Measurements from ENCODE around the gene CASP9.
A peak's percentile ranks its signal among the peaks of the same experiment; 100 is the strongest.
"Not testable (repeated sequence)": the region's sequence is repeated elsewhere in the genome, so short reads cannot be mapped to it uniquely, and the experiment has no call there.

The CASP9 gene

DNA sequence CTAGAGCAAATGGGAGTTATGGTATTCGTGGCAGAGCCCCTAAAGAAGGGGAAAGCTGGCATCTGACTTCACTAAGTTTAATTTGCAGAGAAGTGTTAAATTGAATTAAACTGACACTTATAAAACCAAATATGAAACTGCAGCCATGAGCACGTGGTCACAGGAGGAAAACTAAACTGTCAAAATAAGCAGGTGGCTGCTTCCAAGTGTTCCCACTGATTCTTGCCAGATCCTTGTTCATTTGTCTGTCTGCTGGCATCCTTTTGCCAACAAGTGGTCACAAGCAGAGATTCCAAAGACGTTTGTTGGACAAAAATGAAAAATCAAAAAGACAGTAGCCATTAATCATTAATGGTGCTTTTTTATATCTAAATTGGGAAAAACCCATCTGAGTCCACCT lies 54.7 kb downstream of the CASP9 start:
- no peak for DNase-seq (ENCODE audit: low spot score)

DNA sequence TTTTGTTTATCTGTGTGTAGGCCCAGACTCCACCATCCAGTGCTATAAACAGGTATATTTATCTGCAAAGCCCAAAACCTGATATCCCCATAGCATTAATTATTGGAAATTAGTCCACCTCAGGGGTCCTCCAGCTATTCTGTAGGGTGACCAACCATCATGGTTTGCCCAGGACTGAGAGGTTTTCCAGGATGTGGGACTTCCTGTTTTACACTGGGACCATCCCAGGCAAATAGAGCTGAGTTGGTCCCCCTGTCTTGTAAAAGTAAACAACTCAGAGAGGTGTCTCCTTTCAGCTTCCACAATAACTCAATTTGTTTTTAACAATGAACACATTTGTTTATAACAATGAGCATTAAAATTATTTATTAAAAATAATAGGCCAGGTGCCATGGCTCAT lies 55.9 kb downstream of the CASP9 start:
- no peak for DNase-seq (ENCODE audit: low spot score)

DNA sequence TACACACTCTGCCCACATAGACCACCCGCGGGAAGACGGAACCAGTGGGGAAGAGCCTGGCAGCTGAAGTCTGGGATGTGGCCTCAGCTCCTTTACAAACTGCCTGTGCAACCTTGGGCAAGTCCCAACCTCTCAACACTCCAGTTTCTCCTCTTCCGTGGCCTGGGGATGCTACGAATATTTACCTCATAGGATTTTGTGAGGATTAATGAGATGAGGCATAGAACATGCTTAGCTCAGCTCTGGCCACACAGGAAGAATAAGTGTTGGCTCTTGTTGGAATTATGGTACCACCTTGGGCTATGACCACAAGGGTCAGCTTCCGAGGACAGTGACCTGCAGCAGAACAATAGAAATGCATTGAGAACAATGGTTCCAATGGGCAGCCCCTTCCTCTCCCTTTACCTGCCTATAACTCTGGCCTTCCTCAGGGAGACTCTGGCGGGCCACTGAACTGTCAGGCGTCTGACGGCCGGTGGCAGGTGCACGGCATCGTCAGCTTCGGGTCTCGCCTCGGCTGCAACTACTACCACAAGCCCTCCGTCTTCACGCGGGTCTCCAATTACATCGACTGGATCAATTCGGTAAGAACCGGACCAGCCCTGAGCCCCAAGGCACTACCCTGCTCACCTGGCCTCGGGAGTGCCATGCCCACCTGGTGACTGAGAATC lies 56.9 kb downstream of the CASP9 start:
- DNase-seq (ENCODE audit: low spot score): not testable (repeated sequence)

DNA sequence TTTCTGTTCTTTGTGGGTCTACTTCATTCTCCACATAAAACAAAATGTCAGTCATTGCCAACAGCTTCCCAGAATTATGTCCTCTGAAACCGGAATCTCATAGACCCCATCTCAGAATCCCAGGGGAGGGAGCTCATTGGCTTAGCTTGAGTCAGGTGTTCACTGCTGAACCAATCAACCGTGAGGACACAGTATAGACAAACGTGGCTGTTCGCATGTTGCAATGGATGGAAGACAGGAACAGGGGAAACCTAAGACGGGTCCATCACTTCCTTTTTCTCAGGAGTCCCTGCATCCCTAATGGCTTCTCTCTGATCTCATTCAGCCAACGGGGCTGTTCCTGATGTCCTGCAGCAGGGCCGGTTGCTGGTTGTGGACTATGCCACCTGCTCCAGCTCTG lies 58.3 kb downstream of the CASP9 start:
- DNase-seq (ENCODE audit: low spot score): no peak

DNA sequence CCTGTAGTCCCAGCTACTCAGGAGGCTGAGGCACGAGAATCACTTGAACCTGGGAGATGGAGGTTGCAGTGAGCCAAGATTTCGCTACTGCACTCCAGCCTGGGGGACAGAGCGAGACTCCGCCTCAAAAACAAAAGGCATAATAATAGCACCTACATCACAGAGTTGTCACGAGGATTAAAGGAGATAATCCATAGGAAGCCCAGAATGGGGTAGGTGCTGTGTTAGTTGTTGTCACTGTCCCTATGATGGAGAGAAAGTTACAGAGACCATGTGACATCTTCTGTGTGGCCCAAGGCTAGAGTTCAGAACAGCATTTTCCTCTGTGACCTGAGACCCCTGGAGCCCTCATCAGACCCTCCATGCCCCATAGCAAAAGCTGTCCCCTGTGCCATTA lies 60.1 kb downstream of the CASP9 start:
- DNase-seq (ENCODE audit: low spot score): not testable (repeated sequence)

DNA sequence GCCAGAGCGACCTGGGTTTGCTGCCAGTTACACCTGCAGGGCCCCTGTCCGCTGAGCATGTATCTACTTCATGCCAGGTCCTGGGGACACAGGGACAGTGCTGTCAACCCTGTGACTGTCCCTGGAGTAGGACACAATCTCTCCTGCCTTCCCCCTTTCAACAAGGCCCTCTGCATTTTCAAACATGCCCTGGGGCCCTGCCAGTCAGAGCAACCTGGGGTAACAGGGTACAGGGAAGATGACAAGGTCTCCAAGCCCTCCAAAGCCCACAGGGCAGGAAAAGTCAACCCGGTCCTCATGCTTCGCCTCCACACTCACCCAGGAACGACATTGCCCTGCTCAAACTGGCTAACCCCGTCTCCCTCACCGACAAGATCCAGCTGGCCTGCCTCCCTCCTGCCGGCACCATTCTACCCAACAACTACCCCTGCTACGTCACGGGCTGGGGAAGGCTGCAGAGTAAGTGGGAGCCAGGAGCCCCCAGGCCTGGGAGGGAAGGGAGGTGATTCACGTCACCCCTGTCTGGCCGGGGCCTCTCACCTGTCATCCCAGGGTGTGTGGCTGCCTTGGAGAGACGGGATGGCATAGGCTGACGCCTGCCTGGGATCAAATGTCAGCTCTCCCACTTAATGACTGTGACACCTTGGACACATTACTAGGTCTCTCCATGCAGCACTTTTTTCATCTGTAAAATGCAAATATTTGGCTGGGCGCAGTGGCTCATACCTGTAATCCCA lies 60.8 kb downstream of the CASP9 start:
- not testable (repeated sequence) for DNase-seq (ENCODE audit: low spot score)

DNA sequence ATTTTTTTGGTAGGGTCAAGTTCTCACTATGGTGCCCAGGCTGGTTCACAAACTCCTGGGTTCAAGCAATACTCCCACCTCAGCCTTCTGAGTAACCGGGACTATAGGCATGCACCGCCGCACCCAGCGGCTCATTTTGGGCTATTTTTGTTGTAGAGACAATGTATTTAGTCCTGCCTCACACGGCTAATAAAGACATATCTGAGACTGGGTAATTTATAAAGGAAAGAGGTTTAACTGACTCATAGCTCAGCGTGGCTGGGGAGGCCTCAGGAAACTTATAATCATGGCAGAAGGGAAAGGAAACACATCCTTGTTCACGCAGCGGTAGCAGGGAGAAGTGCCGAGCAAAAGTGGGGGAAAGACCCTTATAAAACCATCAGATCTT lies 63.3 kb downstream of the CASP9 start:
- peak; percentile 32 for DNase-seq (ENCODE audit: low spot score)

DNA sequence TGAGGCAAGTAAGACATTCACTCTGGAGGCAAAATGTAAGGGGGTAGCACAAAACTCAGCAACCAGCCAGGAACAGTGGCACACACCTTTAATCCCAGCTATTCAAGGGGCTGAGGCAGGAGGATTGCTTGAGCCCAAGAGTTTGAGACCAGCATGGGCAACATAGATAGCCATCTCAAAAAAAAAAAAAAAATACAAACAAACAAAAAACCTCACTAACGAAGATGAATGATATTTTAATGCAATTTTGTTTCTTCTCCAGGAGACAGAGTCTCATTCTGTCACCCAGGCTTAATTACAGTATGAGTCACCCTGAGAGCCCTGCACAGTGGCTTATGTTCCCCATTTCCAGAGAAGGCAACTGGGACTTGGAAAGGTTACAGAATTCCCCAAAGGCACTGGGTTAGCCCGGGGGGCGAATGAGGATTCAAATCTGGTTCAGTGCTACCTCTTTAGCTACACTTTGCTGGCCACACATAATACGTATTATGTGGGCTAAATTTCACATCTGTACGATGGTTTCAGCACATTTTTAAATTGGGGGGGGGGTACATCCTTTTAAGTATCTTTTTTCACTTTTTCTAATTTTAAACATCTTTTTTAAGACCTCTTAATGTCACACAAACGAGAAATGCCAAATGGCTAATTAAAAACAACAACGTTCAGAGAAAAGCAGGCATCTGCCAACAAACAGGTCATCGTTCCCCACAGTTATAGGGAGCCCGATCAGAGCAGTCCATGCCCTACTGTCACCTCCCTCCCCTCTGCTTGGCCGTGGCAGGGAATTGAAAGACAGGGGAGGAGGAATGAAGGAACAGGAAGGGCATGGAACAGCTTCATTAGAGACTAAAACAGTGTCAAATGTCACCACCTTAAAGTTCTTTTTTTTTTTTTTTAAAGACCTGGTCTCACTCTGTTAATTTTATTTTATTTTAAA lies 64.0 kb downstream of the CASP9 start:
- DNase-seq (ENCODE audit: low spot score): no peak

DNA sequence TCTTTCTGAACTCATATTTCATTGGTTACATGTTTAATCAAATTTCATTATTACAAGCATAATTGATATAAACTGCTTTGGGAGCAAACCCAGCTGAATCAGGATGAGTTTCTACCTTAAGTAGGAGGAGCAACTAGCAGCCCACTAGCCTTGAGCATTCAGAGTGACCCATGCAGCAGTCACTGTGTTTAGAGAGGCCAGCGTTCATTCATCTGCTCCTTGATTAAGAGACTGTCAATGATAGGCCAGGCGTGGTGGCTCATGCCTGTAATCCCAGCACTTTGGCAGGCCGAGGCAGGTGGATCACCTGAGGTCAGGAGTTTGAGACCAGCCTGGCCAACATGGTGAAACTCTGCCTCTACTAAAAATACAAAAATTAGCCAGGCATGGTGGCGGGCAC lies 65.6 kb downstream of the CASP9 start:
- DNase-seq (ENCODE audit: low spot score): not testable (repeated sequence)

DNA sequence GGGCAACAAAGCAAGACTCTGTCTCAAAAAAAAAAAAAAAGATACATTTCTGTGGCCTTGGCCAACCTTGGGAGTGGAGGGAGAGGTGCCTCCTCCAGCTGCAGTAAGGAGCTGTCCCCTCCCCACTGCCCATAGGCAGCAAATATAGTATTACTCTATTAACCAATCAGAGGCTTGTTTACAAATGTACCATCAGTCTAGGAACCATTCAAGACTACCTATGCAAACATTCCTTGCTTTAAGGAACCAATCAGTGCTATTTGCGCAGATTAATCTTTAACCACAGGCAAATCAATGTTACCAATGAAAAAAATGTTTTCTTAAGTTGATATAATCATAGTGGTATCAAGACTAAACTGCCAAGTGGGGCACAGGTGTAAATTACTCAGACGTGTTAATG lies 66.4 kb downstream of the CASP9 start:
- DNase-seq (ENCODE audit: low spot score): no peak

DNA sequence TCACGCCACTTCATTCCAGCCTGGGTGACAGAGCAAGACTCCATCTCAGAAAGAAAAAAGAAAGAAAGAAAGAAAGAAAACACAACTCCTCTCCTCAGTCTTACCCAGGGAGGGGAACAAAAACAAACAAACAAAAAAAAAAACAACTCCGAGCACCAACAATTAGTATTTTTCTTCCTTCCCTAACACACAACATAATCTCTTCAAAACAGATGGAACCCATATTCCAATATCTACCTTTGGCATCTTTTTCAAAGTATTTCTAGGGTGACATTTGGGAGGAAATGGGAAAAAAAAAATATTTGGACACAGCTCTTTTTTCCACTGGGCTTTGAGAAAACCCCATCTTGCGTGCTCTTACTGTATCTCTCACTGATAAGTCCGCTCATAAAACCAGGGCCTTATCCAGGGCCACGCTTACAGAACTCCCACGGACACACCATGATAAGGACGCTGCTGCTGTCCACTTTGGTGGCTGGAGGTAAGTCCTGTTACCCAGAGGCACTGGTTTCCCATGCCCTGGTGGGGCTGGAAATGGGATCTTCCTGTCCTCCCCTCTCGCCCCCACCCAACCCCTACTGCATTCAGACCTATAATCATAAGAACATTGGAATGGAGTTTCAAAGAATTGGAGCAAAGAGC lies 67.6 kb downstream of the CASP9 start, which contains the start of gene CELA2A:
Gene CELA2A, plus strand, starts transcription at position 420 of the 642 bp plus-strand sequence. Its CDS starts 22 bp downstream, at position 442.
- DNase-seq (ENCODE audit: low spot score): no peak

DNA sequence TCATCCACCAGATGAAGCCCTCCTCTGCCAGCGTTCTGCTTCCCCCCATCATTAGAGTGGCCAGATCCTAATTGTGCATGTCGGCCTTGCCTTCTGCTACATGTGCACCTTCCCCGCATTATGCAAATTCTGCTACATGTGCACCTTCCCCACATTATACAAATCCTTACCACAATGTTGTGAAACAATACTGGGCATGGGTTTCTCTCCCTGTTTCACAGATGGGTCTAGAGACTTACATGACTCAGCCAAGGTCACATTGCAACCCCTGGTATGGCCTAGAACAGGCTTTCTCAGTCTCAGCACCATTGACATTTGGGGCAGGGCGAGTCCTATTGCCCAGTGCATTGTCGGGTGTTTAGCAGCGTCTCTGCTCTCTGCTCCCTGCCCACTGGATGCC lies 68.5 kb downstream of the CASP9 start:
- DNase-seq (ENCODE audit: low spot score): no peak

DNA sequence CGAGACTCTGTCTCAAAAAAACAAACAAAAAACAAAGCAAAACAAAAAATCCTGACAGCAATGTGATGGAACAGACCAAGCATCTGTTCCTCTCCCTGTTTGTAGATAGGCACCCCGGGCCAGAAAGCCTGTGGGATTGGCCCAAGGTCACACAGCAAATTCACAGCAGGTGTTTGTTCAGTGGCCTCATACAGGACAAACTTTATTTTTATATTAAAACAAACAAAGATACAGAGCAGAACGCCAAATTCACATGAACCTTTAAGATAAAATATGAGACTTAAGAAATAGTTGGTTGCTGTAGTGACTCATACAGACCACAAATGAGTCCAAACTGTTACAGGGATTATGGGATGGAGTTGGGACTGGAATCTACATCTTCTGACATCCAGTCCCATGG lies 69.8 kb downstream of the CASP9 start:
- no peak for DNase-seq (ENCODE audit: low spot score)

DNA sequence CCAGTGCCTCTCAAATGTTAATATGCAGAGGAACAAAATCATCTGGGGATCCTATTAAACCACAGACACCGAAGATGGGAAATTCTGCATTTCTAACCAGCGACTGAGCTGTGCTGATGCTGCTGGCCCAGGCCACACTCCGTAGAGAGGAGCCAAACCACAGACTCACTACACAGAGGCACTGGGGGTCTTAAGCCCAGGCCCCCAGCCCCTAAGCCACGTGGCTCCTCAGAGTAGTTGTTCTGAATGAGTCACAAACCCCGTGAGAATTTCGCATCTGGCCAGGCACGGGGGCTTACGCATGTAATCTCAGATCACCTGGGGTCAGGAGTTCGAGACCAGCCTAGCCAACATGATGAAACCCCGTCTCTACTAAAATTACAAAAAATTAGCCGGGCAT lies 70.3 kb downstream of the CASP9 start:
- no peak for DNase-seq (ENCODE audit: low spot score)

DNA sequence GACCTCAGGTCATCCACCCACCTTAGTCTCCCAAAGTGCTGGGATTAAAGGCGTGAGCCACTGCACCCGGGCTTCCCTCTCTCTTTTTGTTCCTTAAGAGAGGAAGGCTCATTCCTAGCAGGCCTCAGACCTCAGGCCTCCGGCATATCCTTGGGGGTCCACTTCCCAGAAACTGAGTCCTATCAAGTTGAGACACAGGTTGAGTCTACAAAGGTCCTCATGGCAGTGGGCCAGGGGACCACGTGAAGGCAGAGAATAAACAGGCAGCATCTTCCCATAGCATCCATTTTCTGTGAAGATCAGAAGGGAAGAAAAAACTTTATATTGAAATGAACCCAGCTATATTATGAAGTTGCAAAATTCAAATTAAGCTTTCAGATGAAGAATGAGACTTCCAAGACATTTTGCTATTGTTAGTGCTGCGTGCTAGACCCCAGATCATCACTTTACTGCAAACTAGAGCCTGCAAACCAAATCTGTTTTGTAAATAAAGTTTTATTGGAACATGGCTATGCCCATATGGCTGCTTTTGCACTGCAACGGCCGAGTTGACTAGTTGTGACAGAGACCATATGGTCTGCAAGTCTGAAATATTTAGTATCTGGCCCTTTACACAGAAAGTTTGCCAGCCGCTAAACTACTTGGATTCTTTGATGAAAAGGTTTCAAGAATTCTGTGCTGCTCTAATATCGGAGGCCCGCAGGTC lies 71.0 kb downstream of the CASP9 start:
- no peak for DNase-seq (ENCODE audit: low spot score)

DNA sequence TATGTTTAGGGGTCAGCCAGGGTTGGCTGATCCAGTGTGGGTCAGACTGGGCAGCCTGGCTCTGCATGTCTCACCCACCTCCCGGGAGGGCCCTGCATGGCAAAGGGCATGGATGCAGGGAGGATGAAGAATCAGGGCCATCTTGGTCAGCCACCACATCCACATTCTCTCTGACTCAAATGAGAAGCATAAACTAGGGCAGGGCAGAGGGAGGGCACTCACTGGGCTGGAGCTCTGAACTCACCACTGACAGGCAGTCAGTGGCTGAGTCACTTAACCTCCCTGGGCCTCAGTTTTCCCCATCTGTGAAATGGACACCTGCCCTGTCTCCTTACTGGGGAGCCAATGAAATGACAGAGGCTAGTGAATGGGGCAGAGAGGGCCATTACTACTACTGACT lies 71.8 kb downstream of the CASP9 start:
- DNase-seq (ENCODE audit: low spot score): no peak

DNA sequence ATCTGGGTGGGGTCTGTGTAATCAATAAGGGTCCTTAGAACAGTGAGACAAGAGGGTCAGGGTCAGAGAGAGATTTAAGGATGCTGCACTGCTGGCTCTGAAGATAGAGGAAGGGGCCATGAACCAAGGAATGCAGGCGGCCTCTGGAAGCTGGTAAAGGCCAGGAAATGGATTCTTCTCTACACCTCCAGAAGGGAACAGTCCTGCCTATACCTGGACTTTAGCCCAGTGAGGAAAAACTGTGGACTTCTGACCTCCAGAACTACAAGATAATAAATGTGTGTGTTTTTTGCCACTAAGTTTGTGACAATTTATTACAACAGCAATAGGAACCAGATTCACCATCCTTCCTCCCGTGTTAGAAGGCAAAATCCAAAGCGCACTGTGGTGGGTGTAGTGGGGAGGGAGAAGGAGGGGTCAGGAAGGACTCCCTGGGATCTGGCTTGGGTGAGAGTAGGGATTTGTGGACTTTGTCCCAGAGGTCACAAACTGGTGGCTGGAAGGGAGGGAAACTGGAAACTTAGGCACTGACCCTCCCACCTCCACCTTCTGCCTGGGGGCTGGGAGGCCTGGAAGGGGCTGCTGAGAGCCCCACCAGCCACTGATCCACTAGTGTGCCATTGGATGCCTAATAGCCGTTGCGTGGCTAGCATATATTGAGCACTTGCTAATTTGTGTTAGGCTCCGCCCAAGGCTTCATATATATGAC lies 72.8 kb downstream of the CASP9 start:
- DNase-seq (ENCODE audit: low spot score): no peak

DNA sequence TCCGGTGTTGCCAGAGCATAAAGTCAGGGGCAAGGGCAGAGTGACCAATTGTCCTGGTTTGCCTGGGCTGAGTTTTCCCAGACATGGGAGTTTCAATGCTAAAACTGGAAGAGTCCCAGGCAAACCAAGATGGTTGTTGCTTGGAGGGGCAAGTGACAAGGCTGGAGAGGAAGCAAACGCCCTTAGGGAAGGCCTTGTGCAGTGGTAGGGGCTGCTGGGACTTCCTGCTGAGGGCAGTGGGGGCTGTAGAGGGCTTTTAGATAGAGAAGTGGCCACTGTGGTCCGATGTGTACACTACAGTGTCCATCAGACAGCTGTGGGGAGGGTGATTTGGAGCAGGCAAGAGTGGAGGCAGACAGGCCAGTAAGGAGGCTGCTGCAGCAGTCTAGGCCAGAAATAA lies 74.4 kb downstream of the CASP9 start:
- no peak for DNase-seq (ENCODE audit: low spot score)

DNA sequence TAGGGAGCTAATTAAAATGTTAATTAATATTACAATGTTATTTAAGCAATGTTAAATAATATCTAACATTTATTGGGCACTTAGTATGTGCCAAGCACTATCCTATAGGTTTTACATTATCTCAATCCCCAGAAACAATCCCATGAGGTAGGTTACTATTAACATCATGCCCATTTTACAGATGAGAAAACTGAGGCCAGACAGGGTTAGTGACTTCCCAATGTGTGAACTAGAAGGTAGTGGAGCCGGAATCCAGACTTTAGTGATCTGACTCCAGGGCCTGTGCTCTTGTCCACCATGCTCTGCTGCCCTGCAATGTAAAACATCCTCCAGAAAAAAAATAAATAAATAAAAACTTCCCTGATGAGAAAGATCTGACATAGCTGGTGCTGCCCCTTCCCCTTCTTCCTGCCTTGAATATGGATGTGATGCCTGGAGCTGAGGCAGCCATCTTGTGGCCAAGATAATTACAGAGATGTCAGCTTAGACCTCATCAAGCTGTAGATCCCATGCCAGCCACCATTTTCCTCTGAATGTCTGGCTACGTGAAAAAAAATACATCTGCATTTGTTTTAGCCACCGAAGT lies 75.0 kb downstream of the CASP9 start:
- DNase-seq (ENCODE audit: low spot score): no peak

DNA sequence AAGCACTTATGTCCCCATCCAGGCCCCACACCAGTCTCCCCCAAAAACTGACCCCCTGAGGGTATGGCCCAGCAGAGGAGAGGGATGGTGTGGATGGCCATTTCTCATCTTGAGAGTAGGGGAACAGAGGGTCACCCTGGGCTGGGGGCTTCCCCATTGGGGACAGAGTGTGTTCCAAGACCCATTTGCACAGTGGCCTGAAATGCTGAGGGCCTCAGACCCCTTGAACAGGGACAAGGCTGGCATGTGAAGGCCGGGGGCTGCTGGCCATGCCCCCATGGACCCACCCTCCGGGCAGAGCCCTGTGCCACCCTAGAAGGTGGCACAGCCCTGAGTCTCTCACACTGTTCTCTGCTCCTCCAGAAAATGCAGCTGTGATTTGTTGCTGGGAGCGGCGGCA lies 77.8 kb downstream of the CASP9 start:
- DNase-seq (ENCODE audit: low spot score): no peak

Measured in kidney capillary endothelial cell (primary cell).